Fibroblast of mammary gland (primary cell): ENCODE measurements around the gene CREB3L1.
"Not testable (repeated sequence)": the region's sequence is repeated elsewhere in the genome, so short reads cannot be mapped to it uniquely, and the experiment has no call there.

ENCODE experiments used
- DNase-seq: peaks from one replicate; pipeline ENCODE4 v3.0.0-alpha.2; 2010; ENCODE audit warnings: low read depth
- H3K4me3 ChIP-seq: 2 replicates; pipeline ENCODE4 v1.5.1; 2011; ENCODE audit warnings: low read depth, mild to moderate bottlenecking, low read length, moderate library complexity; ENCODE audit not compliant: control insufficient read depth
- CTCF ChIP-seq: conservative IDR thresholded peaks from 2 replicates; pipeline ENCODE4 v1.5.1; 2011; ENCODE audit warnings: low read depth, low read length, inconsistent platforms; ENCODE audit not compliant: control insufficient read depth, insufficient read depth

Gene CREB3L1

GRCh38 chr11:46296059-46296527 lies 18.6 kb downstream of the CREB3L1 start:
- peak overlapping the region; percentile 42 for H3K4me3 ChIP-seq

GRCh38 chr11:46296528-46297448 lies 19.3 kb downstream of the CREB3L1 start:
- DNase-seq: peak; percentile 85
- H3K4me3 ChIP-seq: no peak overlapping the region
- peak; percentile 56 for TF ChIP-seq CTCF

More at GRCh38 chr11:46296059-46296527, 18.6 kb downstream of the CREB3L1 start:
- TF ChIP-seq CTCF: no peak
- no peak for DNase-seq

- peak overlapping the region; percentile 22 for H3K4me3 ChIP-seq
Measured at GRCh38 chr11:46298699-46299433, 21.4 kb downstream of the CREB3L1 start.

GRCh38 chr11:46299451-46299961 lies 22.0 kb downstream of the CREB3L1 start:
- peak overlapping the region; percentile 22 for H3K4me3 ChIP-seq
- DNase-seq: peak; percentile 68
- TF ChIP-seq CTCF: no peak

More at GRCh38 chr11:46298699-46299433, 21.4 kb downstream of the CREB3L1 start:
- no peak for TF ChIP-seq CTCF
- DNase-seq: peak; percentile 92

- H3K4me3 ChIP-seq: no peak overlapping the region
- TF ChIP-seq CTCF: no peak
- no peak for DNase-seq
Measured at GRCh38 chr11:46300270-46300669, 22.8 kb downstream of the CREB3L1 start.

GRCh38 chr11:46302866-46303265 lies 25.4 kb downstream of the CREB3L1 start:
- TF ChIP-seq CTCF: no peak
- no peak overlapping the region for H3K4me3 ChIP-seq
- no peak for DNase-seq

- DNase-seq, H3K4me3 ChIP-seq: not testable (repeated sequence)
Measured at GRCh38 chr11:46304036-46304435, 26.6 kb downstream of the CREB3L1 start.
